ENCODE data around the gene SNAP47. TPM values are rescaled to one million over a fixed set of nuclear protein-coding genes. Genes with fewer than 3 reads are reported as not detected.
A peak's percentile ranks its signal among the peaks of the same experiment; 100 is the strongest.

Gene SNAP47
- total RNA-seq, 1 donor from 2014 or later = 23.6 TPM

DNA sequence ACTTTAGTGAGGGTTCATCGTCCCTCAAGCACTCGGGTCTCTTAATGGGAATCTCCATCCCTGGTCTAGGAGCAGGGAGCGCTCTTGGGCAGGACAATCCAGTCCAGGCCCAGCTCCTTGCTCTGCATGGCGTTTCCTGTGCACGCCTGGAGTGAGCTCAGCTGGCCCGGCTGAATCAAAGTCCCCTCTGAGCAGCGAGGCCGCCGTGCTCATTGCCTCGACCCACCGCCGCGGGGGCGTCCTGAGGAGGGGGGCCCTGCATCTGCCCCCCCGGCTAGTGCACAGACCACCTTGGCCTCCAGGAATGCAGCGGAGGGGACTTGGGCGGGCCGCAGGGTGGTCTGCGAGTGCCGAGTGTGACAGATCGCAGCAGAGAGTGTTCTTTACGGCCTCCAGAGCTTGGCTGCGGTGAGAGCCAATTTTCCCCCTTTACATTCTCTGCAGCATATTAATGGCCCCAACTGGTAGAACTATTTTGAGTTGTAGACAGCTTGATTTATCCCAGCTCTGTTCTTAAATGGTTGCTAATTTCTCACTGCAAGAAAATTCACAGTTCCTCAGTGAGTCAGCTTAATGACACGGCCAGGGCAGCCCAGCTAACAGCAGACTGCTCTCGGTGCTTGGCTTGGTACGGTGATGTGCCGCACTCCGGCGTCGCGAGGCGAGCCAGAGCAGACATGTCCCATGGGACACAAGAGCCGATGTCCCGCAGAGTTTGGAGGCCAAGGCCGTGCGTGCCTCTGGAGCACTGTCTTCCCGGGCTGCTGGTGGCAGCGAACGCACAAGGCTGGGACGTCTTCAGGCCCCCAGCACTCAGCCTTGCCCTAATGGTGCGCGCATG is 39.8 kb downstream of the SNAP47 start:
- DNase-seq = peak; percentile 42
- ATAC-seq (ENCODE audit: poor library complexity) = peak; percentile 13
- intact Hi-C loops (cut with DNase I) = no loop called here

GRCh38 chr1:227775841-227776240 is 40.6 kb downstream of the SNAP47 start:
- DNase-seq (no peak), ATAC-seq (ENCODE audit: poor library complexity) (no peak)
- intact Hi-C loops (cut with DNase I) = no loop called here

DNA sequence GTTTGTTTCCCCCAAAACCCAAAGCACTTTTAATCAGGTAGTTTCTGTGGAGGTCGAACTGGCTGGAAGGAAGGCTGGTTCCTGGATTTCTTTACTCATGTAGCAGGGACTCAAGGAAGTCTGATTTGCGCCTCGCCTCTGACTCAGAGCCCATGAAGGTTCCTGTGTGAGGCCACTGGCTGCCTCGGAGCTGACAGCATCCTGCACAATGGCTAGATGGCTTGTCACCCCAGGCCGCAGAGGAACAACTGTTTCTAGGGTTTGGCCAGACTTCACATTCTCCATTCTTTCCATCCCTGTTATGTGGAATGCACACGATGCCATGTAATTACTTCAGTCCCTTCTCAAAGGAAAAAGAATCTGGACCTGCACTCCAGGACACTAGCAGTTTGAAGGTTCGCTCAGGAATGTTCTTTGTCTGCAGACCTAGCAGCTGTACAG is 41.1 kb downstream of the SNAP47 start:
- ATAC-seq (ENCODE audit: poor library complexity) = no peak
- intact Hi-C loops (cut with DNase I) = no loop called here
- no peak for DNase-seq

DNA sequence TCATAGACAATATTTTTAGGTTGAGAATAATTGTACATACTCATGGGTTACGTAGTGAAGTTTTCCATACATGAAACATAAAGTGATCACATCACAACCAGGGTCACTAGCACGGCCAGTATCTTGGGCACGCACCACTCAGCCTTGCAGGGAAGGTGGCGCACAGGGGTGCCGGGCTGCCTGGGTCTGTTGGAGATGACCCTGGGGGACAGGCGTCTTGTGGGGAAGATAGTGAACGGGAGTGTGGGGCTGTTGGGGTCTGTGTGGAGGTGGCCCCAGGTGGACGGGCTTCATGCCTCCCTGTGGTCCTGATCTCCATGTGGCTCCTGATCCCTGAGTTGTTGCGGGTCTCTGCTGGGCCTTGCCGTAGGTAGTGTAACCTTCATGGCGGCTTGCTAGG is 41.9 kb downstream of the SNAP47 start:
- intact Hi-C loops (cut with DNase I) = no loop called here
- DNase-seq = no peak
- no peak for ATAC-seq (ENCODE audit: poor library complexity)

DNA sequence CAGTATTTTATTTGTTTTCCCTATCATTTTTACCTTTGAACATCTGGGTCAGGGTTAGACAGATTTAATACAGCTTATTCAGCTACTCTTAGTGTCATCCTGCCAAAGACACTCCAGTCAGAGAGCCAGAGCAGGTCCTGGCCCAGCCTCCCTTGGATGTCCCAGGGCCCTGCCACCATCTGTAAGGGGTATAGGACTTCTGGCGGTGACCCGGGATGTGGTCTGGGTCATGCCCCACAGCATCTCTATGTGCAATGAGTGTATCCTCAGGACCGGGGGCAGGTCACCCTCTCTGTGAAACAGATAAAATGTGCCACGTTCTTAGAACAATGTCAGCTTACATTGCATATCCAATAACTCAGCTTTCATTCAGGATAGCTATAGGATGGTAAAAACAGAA is 42.4 kb downstream of the SNAP47 start:
- no peak for ATAC-seq (ENCODE audit: poor library complexity)
- no peak for DNase-seq
- intact Hi-C loops (cut with DNase I) = no loop called here

GRCh38 chr1:227778401-227778947 is 43.2 kb downstream of the SNAP47 start:
- intact Hi-C loops (cut with DNase I) = no loop called here
- ATAC-seq (ENCODE audit: poor library complexity) (no peak), DNase-seq (no peak)

DNA sequence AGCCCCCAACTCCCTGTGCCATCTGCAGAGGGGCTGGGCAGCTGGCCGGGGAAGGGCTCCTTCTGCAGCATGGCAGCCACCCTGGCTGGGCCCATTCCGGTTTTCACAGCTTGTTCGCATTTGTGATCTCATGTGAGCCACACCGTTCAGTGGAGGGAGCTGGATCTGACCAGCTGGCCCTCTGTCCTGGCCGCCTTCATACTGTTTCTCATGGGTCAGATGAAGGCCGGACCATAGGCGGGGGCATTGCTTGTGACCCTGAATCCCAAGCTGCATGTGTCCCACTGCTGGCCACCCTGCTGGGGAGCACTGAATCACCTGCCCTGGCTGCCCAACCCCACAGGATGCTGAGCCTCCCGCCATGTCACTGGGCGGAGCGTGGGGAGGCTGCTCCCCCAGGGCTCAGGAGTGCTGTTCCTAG is 43.8 kb downstream of the SNAP47 start:
- DNase-seq = no peak
- intact Hi-C loops (cut with DNase I) = no loop called here
- ATAC-seq (ENCODE audit: poor library complexity) = no peak

GRCh38 chr1:227779685-227780084 is 44.5 kb downstream of the SNAP47 start:
- peak; percentile 24 for DNase-seq
- intact Hi-C loops (cut with DNase I) = no loop called here
- ATAC-seq (ENCODE audit: poor library complexity) = no peak

DNA sequence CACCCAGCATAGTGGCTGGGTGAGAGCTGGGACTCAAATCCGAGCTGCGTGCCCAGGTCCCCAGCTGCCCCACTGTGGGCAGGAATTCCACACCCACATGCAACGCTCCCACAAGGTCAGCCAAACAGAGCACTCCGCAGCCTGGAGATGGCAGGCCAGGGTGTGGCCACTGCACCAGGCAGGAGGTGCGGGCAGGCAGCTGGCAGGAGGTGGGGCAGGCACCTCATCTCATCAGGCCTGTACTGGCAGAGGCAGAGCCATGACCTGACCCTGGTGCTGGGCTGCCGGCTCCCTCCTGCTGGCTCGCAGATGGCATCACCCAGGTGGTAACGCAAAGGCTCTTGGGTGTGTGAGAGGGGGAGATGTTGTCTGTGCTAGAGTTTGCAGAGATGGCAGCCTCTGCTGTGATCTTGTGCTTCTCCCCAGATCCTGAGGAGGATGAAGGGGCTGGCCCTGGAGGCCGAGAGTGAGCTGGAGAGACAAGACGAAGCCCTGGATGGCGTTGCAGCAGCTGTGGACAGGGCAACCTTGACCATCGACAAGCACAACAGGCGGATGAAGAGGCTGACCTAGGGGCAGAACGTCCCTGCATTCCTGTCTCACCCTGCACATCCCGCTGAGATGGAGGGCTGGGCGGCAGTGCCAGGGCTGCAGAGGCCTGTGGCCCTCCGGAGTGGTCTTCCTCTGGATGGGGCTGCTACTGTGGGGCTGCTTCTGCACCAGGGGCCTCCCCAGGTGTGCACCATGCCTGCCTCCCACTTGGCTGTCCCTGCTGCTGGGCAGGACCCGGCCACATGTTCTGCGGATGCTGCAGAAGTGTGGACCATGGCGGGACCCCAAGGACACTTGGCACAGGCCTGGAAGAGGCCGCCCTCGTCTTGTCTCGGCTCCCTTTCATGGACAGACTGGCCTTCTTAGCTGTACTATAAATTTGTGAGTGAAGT is 45.1 kb downstream of the SNAP47 start:
- peak; percentile 47 for DNase-seq
- intact Hi-C loops (cut with DNase I) = no loop called here
- ATAC-seq (ENCODE audit: poor library complexity) = peak; percentile 71

GRCh38 chr1:227781314-227781930 is 46.2 kb downstream of the SNAP47 start:
- DNase-seq (peak; percentile 33), ATAC-seq (ENCODE audit: poor library complexity) (no peak)
- intact Hi-C loops (cut with DNase I) = no loop called here

GRCh38 chr1:227782226-227782625 is 47.0 kb downstream of the SNAP47 start:
- ATAC-seq (ENCODE audit: poor library complexity) (no peak), DNase-seq (no peak)
- intact Hi-C loops (cut with DNase I) = no loop called here

DNA sequence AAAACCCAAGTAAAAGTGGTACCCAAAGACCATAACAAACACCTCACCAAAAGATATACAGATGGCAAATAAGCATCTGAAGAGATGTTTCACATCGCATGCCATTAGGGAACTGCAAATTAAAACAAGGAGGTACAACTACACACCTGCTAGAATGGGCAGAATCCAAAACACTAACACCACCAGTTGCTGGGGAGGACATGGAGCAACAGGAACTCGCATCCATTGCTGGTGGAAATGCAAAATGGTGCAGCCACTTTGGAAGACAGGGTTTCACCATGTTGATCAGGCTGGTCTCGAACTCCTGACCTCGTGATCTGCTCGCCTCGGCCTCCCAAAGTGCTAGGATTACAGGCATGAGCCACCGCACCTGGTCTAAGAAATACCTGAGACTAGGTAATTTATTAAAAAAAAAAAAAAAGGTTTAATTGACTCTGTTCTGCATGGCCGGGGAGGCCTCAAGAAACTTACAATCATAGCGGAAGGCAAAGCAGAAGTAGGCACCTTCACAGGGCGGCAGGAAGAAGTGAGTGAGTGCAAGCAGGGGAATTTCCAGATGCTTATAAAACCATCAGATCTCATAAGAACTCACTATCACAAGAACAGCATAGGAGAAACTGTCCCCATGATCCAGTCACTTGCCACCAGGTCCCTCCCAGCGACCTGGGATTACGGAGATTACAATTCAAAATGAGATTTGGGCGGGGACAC is 50.0 kb downstream of the SNAP47 start:
- intact Hi-C loops (cut with DNase I) = no loop called here

GRCh38 chr1:227785805-227786671 is 50.8 kb downstream of the SNAP47 start:
- no peak for ATAC-seq (ENCODE audit: poor library complexity)

More for the DNA sequence above, 50.0 kb downstream of the SNAP47 start:
- no peak for DNase-seq
- no peak for ATAC-seq (ENCODE audit: poor library complexity)

DNA sequence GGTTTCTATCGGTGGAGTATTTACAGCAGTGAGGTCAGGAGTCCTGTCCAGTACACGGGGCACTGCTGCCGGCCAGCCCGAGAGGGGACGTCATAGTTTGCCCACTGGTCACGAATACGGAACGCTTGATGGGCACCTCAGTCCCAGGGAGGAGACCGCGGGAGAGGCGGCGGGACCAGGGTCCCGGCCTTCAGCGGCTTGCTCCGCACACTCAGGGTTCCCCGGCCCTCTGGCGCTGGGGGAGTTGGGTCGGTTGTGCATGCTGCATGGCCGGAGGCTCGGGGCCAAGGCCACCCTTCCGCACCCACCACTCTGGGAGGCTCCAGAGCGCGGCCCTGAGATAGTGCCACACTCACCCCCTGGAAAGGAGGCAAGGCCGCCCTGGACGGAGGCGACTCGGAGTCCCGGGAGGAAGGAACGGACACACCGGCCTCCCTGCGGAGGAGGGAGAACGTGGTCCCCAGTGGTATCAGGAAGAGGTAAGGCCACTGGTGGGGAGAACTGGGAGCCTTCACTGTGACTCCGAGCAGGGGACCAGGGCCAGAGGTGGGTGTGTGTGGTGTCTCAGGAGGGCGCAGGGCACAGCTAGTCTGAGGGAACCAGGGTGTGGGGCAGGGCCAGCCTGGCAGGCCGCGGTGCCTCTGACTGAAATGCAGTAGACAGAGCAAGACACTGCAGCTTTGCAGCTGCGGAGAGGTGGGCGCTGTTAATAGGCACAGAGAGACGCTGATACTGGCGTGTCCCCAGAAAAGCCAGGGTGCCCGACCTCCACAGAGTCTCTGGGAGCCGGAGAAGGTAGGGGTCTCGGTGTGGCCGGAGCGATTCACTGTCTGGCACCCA is 51.7 kb downstream of the SNAP47 start:
- intact Hi-C loops (cut with DNase I) = no loop called here
- peak; percentile 61 for DNase-seq
- peak; percentile 23 for ATAC-seq (ENCODE audit: poor library complexity)

More at GRCh38 chr1:227785805-227786671, 50.8 kb downstream of the SNAP47 start:
- DNase-seq = peak; percentile 33
- intact Hi-C loops (cut with DNase I) = no loop called here

- intact Hi-C loops (cut with DNase I) = no loop called here
- ATAC-seq (ENCODE audit: poor library complexity) (peak; percentile 95), DNase-seq (peak; percentile 95)
Observed at GRCh38 chr1:227787513-227788270, 52.5 kb downstream of the SNAP47 start.

Data from Right ventricle myocardium superior (tissue), 1 donor.